NCI-H2196 treated with DMSO at 0.1 percent for 48 hours (cell line): Measurements from ENCODE around the gene BMP8B.
"Not testable (repeated sequence)": the region's sequence is repeated elsewhere in the genome, so short reads cannot be mapped to it uniquely, and the experiment has no call there.

ENCODE experiments used
- DNase-seq: peaks from one replicate; lab custom pipeline; 2025; ENCODE audit not compliant: unreplicated experiment; lab: John Stamatoyannopoulos, UW

Gene BMP8B

DNA sequence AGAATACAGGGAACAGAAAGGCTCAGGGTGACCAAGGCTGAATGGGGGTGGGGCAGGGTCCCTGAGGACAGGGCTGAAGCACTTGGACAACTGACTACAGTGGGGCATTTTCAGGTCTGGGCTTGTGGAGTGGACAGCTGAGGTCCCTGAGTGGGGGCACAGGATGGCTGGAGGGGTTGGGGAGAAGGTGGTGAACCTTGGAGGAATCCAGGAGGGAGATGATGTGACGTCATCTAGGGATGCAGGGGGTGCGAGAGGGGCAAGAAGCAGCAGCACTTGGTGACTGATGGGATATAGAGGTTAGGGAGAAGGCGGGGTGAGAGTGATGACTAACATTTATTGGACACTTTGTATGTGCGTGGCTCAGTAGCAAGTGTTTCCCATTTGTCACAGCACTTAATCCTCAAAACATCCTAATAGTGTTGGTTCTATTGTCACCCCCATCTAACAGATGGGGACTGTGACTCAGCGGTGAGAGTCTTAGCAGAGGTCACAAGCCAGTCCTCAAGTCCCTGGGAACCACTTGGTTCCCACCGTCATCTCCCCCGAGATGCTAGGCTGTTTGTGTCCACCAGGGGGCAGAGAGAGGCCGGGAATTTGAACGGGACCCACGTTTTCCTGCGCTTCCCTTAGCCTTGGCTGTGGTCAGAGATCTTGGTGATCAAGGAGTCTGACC lies 27.9 kb upstream of the BMP8B start:
- peak; percentile 73 for DNase-seq

- no peak for DNase-seq
Measured at GRCh38 chr1:39812913-39813312, 24.2 kb upstream of the BMP8B start.

DNA sequence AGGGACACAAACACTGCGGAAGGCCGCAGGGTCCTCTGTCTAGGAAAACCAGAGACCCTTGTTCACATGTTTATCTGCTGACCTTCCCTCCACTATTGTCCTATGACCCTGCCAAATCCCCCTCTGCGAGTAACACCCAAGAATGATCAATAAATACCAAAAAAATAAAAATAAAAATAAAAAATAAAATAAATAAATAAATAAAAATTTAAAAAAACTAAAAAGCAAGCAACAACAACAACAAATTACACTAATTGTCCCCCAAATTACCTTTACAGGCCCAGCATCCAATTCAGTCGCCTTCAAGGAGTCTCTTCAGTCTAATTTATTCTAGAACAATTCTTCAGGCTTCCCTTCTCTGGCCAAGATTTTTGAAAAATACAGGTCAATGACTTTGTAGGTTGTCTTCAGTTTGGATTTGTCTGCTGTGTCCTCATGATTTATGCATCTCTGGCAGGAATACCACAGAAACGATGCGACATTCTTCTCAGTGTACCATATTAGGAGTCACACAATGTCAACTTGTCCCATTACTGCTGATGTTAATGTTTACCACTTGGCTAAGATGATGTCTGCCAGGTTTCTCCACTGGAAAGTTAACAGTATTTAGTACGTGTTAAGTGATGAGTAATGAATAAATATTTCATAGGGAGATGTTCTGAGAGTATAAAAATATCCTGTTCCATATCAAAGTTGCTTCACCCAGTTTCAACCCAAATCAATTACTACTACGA lies 20.3 kb upstream of the BMP8B start:
- no peak for DNase-seq

GRCh38 chr1:39805385-39805784 lies 16.7 kb upstream of the BMP8B start:
- no peak for DNase-seq

DNA sequence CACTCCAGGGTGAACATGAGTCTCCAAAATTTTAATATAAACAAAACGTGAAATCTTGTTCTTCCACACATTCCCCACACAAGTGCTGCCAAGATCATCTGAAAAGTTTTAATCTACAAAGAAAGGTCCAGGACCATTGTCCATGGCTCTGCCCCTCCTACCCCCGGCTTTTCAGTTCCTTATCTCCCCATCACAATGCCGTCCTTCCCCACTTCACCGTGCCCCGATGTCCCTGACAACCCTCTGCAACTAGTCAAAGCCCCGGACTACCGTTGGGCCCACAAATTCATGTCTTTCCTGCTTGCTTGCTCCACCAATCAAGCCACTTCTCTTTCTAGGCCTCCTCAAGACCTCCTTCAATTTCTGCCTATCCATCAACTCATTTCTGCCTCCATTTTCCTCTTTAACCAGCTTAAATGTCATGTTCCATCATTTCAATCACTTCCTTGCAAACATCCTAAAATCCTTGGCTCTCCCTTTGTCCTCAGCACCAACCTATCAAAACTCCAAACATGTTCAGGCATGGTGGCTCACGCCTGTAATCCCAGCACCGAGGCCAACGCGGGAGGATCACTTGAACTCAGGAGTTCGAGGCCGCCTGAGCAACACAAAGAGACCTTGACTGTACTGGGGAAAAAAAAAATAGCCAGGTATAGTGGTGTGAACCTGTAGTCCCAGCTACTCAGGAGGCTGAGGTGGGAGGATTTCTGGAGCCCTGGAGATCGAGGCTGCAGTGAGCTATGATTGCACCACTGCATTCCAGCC lies 14.0 kb upstream of the BMP8B start:
- DNase-seq: no peak

DNA sequence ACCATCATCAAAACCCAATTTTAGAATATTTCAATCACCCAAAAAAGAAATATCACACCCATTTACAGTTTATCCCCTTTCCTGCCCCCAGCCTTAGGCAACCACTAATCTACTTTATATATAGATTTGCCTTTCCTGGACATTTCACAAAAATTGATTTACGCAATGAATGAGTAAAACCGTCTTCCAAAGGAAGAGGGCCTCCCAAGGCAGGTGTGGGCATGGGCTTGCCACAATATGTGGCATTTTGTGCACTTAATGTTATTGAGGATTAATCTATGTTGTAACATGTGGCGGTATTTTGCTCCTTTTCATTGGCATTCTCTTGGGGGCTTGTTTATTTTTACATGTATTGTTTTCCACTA lies 11.8 kb upstream of the BMP8B start:
- DNase-seq: no peak

- peak; percentile 86 for DNase-seq
Measured at GRCh38 chr1:39799770-39800470, 11.3 kb upstream of the BMP8B start.

GRCh38 chr1:39798859-39799769 lies 10.4 kb upstream of the BMP8B start:
- DNase-seq: peak; percentile 82

GRCh38 chr1:39795651-39796050 lies 7.0 kb upstream of the BMP8B start:
- no peak for DNase-seq

DNA sequence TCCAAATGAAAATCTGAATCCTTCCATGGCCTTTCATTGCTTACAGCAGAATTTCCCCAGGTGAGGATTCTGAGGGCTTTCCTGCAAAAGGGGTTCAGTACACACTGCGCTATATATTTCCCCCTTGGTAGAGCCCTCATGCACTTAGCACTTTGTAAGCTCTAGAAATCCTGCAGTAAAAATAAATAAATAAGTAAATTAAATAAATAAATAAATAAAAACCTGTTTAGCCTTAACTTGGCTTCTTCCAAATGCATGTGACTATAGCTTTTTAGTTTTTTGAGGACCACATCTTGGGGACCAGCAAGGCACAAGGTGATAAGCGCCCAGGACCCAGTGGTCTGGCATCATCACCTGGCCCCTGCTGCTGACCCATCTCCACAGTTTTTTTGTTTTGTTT lies 3.2 kb upstream of the BMP8B start:
- no peak for DNase-seq

DNA sequence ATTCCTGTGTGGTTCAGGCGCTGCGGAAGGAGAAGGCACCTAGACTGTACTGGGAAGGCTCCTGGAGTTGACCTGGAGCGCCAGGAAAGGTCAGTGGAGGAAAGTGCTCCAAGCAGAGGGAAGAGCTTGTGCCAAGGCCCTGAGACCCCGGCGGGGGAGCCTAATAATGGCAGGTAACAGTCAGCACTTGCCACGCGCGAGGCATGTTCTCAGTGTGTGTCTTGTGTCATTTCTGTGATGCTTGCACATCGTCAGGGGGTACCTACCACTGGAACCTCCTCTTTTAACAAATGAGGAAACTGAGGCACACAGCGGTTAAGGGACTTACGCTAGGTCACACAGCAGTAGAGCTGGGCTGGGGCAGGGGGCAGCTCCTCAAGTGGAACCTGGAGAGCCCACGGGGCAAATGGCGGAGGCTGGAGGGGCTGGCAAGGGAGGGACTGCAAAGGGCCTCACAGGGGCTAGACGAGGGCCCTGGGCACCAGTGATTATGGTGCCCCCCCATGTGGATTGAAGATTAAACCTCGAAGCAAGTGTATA lies 976 bp upstream of the BMP8B start:
- no peak for DNase-seq

- no peak for DNase-seq
Measured at GRCh38 chr1:39788426-39788757, 273 bp downstream of the BMP8B start.

- DNase-seq: not testable (repeated sequence)
Measured at GRCh38 chr1:39787964-39788363, 701 bp downstream of the BMP8B start.

DNA sequence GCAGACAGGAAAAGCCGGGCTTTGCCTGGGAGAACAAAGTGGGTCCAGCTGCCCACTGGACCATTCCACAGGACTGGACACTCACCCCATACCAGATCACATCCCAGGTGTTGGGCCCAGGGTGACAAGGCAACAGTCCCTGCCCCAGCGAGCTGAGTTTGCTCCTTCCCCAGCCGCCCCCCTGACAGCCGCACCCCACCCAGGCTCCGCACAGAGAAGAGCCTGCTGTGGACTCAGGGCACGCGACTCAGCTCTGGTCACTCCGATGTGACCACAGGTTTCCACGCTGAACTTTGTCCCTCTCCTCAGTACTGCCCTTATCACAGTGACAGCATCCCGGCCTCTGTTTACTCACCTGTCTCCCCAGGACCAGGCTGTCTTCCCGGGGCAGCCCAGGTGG lies 1.2 kb downstream of the BMP8B start:
- DNase-seq: no peak

- not testable (repeated sequence) for DNase-seq
Measured at GRCh38 chr1:39787108-39787375, 1.6 kb downstream of the BMP8B start.

DNA sequence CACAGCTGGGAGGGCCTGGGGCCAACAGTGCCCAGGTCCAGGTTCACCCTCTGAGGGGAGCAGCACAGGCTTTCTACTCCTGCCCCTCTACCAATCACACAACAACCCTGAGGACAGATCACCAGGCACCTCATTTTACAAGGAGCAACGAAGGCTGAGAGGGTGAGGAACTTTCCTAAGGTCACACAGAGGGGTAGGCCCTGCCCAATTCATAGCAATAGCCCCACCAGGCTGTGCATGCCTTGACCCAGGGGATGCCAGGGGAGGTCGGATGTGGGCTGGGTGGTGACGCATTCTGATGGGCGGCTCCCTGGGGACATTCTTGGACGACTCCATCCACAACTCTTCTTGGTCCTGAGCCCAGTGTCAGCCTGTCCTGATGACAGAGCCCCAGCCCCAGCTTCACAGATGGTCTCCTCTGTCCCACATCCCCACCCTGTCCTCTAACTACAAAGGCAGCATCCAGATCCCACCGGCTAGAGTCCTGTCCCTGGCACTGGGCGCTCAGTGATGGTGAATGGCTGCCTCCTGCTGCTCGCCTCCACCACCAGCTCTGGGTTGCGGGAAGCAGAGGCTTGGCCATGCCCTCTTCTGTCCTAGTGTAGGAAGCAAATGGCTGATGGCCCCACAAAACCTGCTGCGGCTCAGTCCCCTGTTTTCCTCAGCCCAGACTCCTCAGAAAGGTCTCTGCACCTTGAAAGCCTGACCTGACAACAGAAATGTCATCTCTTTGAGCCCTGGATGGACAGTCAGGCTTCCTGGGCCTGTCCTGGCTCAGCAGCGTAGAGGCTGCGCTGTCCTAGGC lies 2.2 kb downstream of the BMP8B start:
- not testable (repeated sequence) for DNase-seq

- not testable (repeated sequence) for DNase-seq
Measured at GRCh38 chr1:39782685-39783084, 6.0 kb downstream of the BMP8B start.

DNA sequence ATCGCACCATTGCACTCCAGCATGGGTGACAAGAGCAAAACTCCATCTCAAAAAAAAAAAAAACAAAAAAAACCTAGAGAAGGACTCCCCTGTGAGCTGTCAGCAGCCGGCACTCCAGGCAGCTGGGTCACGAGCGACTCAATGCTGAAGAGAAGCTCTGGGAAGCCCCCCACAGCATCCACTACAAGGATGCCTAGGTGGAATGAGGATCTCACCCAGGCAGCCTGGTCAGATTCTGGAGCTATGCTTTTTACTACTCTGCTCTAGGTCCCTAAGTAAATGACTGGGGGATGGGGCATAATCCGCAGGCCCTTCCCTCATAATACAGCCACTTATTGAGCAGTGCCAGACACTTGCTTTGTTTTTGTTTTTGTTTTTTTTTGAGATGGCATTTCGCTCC lies 6.6 kb downstream of the BMP8B start:
- DNase-seq: no peak

GRCh38 chr1:39781349-39781715 lies 7.3 kb downstream of the BMP8B start:
- DNase-seq: no peak

- no peak for DNase-seq
Measured at GRCh38 chr1:39779821-39780220, 8.8 kb downstream of the BMP8B start.
